DOHH2 (cell line): ENCODE data around the gene TXK.

Experiments used
- H3F3A ChIP-seq: fragments of 200-600 bp; sonication (generic), shearing (Covaris generic); 2 replicates; pipeline ENCODE4 v1.6.0; 2016; ENCODE audit warnings: antibody characterized with exemption, mild to moderate bottlenecking; ENCODE audit not compliant: control insufficient read depth, insufficient read depth
- H3K27ac ChIP-seq: fragments of 200-600 bp; sonication (generic); 2 replicates; pipeline ENCODE4 v1.5.1; 2014; ENCODE audit warnings: low read depth, mild to moderate bottlenecking, low read length, moderate library complexity
- H3K27me3 ChIP-seq: fragments of 200-600 bp; sonication (generic); 2 replicates; pipeline ENCODE4 v1.6.1; 2014; ENCODE audit warnings: mild to moderate bottlenecking, low read length, mixed read lengths; ENCODE audit not compliant: control insufficient read depth
- H3K36me3 ChIP-seq: fragments of 200-600 bp; sonication (generic); 2 replicates; pipeline ENCODE4 v1.6.1; 2014; ENCODE audit warnings: mild to moderate bottlenecking, low read length, moderate library complexity, mixed read lengths; ENCODE audit not compliant: control insufficient read depth
- H3K4me1 ChIP-seq: fragments of 200-600 bp; sonication (generic); 2 replicates; pipeline ENCODE4 v1.6.1; 2014; ENCODE audit warnings: mild to moderate bottlenecking, low read length, mixed read lengths; ENCODE audit not compliant: control insufficient read depth
- H3K4me2 ChIP-seq: fragments of 200-600 bp; sonication (generic); 2 replicates; pipeline ENCODE4 v1.6.0; 2014; ENCODE audit warnings: mild to moderate bottlenecking, low read length, moderate library complexity
- H3K4me3 ChIP-seq: fragments of 200-600 bp; sonication (generic); 2 replicates; pipeline ENCODE4 v1.5.1; 2014; ENCODE audit warnings: mild to moderate bottlenecking, low read length, mixed read lengths
- H3K79me2 ChIP-seq: fragments of 200-600 bp; sonication (generic); 2 replicates; pipeline ENCODE4 v1.6.1; 2014; ENCODE audit warnings: mild to moderate bottlenecking, low read length, mixed read lengths; ENCODE audit not compliant: control insufficient read depth
- H3K9me2 ChIP-seq: fragments of 200-600 bp; sonication (generic); replicated peaks from 2 replicates; pipeline ENCODE4 v1.6.1; 2014; ENCODE audit warnings: mild to moderate bottlenecking, low read length, mixed read lengths; ENCODE audit not compliant: control insufficient read depth
- H3K9me3 ChIP-seq: fragments of 200-600 bp; sonication (generic); 2 replicates; pipeline ENCODE4 v1.6.1; 2014; ENCODE audit warnings: antibody characterized with exemption, low read length, mixed read lengths; ENCODE audit not compliant: control insufficient read depth, insufficient read depth
- H4K20me1 ChIP-seq: fragments of 200-600 bp; sonication (generic); 2 replicates; pipeline ENCODE4 v1.6.0; 2014; ENCODE audit warnings: low read depth, mild to moderate bottlenecking, antibody characterized with exemption, low read length, moderate library complexity; ENCODE audit not compliant: control insufficient read depth, insufficient read depth
- CTCF ChIP-seq: fragments of 200-600 bp; sonication (generic); IDR thresholded peaks from one replicate; pipeline ENCODE4 v1.5.1; 2014; ENCODE audit warnings: antibody characterized with exemption, mild to moderate bottlenecking, low read depth, low read length; ENCODE audit not compliant: poor library complexity, severe bottlenecking
- EZH2phosphoT487 ChIP-seq: fragments of 200-600 bp; sonication (generic); IDR thresholded peaks from 2 replicates; pipeline ENCODE4 v1.6.1; 2017; ENCODE audit warnings: borderline replicate concordance, mild to moderate bottlenecking, antibody characterized with exemption, low read length, moderate library complexity, mixed read lengths

TXK gene

DNA sequence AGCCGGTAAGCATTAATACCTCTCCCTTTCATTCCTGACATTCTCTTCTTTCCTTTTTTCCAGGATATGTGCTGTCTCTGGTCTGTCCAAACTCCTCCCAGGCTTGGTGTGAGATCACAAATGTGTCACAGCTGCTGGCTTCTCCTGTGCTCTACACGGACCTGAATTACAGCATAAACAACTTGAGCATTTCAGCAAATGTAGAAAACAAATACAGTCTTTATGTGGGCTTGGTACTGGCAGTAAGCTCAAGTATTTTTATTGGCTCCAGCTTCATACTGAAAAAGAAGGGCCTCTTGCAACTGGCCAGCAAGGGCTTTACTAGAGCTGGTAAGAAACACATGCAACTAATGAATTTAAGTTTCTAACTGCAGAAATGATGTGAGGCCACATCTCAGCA lies 109.0 kb downstream of the TXK start:
- Histone ChIP-seq H3K27me3 (no peaks in the 10 kb centered on the region), H3K27ac (no peak overlapping the region), H4K20me1 (no peaks in the 10 kb centered on the region), H3K36me3 (0 out of 2 replicates have a peak, but pooled peaks cover 2% of the 10 kb centered on the region), H3F3A (no peaks in the 10 kb centered on the region), H3K79me2 (no peaks in the 10 kb centered on the region), H3K4me2 (no peak overlapping the region), H3K4me3 (no peak overlapping the region), H3K4me1 (peaks cover 23% of the 10 kb centered on the region), H3K9me3 (peaks cover 3% of the 10 kb centered on the region; the same call in 1 of the 2 replicates), H3K9me2 (no peaks in the 10 kb centered on the region)
- TF ChIP-seq EZH2phosphoT487 (no peak), CTCF (no peak)

DNA sequence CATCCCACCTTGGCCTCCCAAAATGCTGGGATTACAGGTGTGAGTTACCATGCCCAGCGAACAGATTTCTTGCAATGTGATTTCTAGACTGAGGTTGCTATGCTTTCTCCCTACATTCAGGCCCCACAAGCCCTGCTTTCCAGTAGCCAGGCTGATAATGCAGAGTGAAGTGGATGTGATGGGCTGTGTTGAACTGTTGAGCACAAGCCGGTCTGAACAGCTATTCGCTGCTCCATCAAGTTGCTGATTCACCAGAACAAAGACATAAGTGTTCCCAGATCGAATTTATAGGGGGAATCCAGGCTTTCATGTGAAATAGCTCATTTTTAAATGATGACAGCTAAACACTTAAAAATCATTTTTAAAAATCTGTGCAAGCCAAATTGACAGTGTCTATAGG lies 109.5 kb downstream of the TXK start:
- TF ChIP-seq EZH2phosphoT487: no peak
- TF ChIP-seq CTCF: no peak
- H3K9me2 ChIP-seq: no peaks in the 10 kb centered on the region
- no peak overlapping the region for H3K4me3 ChIP-seq
- H3K36me3 ChIP-seq: 0 out of 2 replicates have a peak, but pooled peaks cover 2% of the 10 kb centered on the region
- no peaks in the 10 kb centered on the region for H3K27me3 ChIP-seq
- H3K79me2 ChIP-seq: no peaks in the 10 kb centered on the region
- no peaks in the 10 kb centered on the region for H3F3A ChIP-seq
- H3K4me1 ChIP-seq: peaks cover 22% of the 10 kb centered on the region
- H3K4me2 ChIP-seq: no peak overlapping the region
- peaks cover 3% of the 10 kb centered on the region; the same call in 1 of the 2 replicates for H3K9me3 ChIP-seq
- no peaks in the 10 kb centered on the region for H4K20me1 ChIP-seq
- H3K27ac ChIP-seq: no peak overlapping the region

- no peak overlapping the region for H3K4me3 ChIP-seq
- H3K36me3 ChIP-seq: no peaks in the 10 kb centered on the region
- H3F3A ChIP-seq: no peaks in the 10 kb centered on the region
- H3K9me2 ChIP-seq: no peaks in the 10 kb centered on the region
- H4K20me1 ChIP-seq: no peaks in the 10 kb centered on the region
- peaks cover 7% of the 10 kb centered on the region for H3K4me1 ChIP-seq
- H3K27ac ChIP-seq: no peak overlapping the region
- H3K27me3 ChIP-seq: peaks cover 7% of the 10 kb centered on the region
- no peak for TF ChIP-seq CTCF
- no peak for TF ChIP-seq EZH2phosphoT487
- H3K9me3 ChIP-seq: no peaks in the 10 kb centered on the region
- H3K79me2 ChIP-seq: no peaks in the 10 kb centered on the region
- H3K4me2 ChIP-seq: no peak overlapping the region
Measured at GRCh38 chr4:48022192-48022799, 111.8 kb downstream of the TXK start.
